ENCODE results near the gene CRACDL.

The CRACDL gene

GRCh38 chr2:98799375-98800329, 136.4 kb downstream of the CRACDL start:
- no peak for DNase-seq

GRCh38 chr2:98796775-98797544, 139.1 kb downstream of the CRACDL start:
- no peak for DNase-seq

GRCh38 chr2:98795891-98796676, 139.9 kb downstream of the CRACDL start:
- DNase-seq, result no peak

GRCh38 chr2:98793897-98794830, 141.9 kb downstream of the CRACDL start:
- no peak for DNase-seq

- no peak for DNase-seq
These were observed 142.8 kb downstream of the CRACDL start for GRCh38 chr2:98793275-98793674.

- no peak for DNase-seq
These were observed 145.8 kb downstream of the CRACDL start for GRCh38 chr2:98790221-98790620.

GRCh38 chr2:98787700-98788099, 148.3 kb downstream of the CRACDL start:
- no peak for DNase-seq

GRCh38 chr2:98786179-98786578, 149.8 kb downstream of the CRACDL start:
- DNase-seq, result no peak

- no peak for DNase-seq
These were observed 153.5 kb downstream of the CRACDL start for GRCh38 chr2:98782570-98782969.

GRCh38 chr2:98781822-98782221, 154.2 kb downstream of the CRACDL start:
- DNase-seq, result no peak

- no peak for DNase-seq
These were observed 157.1 kb downstream of the CRACDL start for GRCh38 chr2:98778741-98779483.

GRCh38 chr2:98778151-98778550, 157.9 kb downstream of the CRACDL start:
- no peak for DNase-seq

GRCh38 chr2:98777710-98778109, 158.3 kb downstream of the CRACDL start:
- DNase-seq, result no peak

- no peak for DNase-seq
These were observed 158.9 kb downstream of the CRACDL start for GRCh38 chr2:98777076-98777475.

GRCh38 chr2:98776136-98776535, 159.9 kb downstream of the CRACDL start:
- no peak for DNase-seq

- no peak for DNase-seq
These were observed 160.7 kb downstream of the CRACDL start for GRCh38 chr2:98775146-98775986.

- no peak for DNase-seq
These were observed 162.1 kb downstream of the CRACDL start for GRCh38 chr2:98773907-98774306.

GRCh38 chr2:98773169-98773568, 162.9 kb downstream of the CRACDL start:
- no peak for DNase-seq

GRCh38 chr2:98772536-98772935, 163.5 kb downstream of the CRACDL start:
- DNase-seq, result no peak
